OCI-LY7 (cell line): Measurements from ENCODE around the gene DVL1. TPM values are rescaled to one million over a fixed set of nuclear protein-coding genes. Genes with fewer than 3 reads are reported as not detected.

Experiments
- BruUV-seq: library from RNA; stranded (reverse); fragments of 400-500 nt; replicated peaks from 2 replicates; lab custom pipeline; 2021; lab: Mats Ljungman, UMichigan
- CTCF ChIA-PET: fragments of 300-600 bp; sonication (Branson Sonifier 250); formaldehyde crosslinking; loops from one replicate; lab custom pipeline; 2022; ENCODE audit warnings: antibody characterized with exemption; ENCODE audit not compliant: unreplicated experiment; lab: Charles Lee
- POLR2A ChIA-PET: fragments of 300-600 bp; sonication (Branson Sonifier 250); formaldehyde crosslinking; loops from one replicate; lab custom pipeline; 2022; ENCODE audit warnings: antibody characterized with exemption; lab: Charles Lee
- DNase-seq: peaks from one replicate; pipeline ENCODE4 v3.0.0-alpha.2; 2015; ENCODE audit warnings: low spot score
- H2AFZ ChIP-seq: fragments of 200-600 bp; sonication (generic), shearing (Covaris generic); 2 replicates; pipeline ENCODE4 v1.6.1; 2014; ENCODE audit warnings: mild to moderate bottlenecking, antibody characterized with exemption, low read length, moderate library complexity
- H3K27ac ChIP-seq: fragments of 200-600 bp; sonication (generic); 2 replicates; pipeline ENCODE4 v1.5.1; 2014; ENCODE audit warnings: mixed run types, low read depth, mild to moderate bottlenecking, moderate library complexity, low read length, inconsistent platforms; ENCODE audit not compliant: poor library complexity, severe bottlenecking
- H3K36me3 ChIP-seq: fragments of 200-600 bp; sonication (generic); 2 replicates; pipeline ENCODE4 v1.6.1; 2014; ENCODE audit warnings: mild to moderate bottlenecking, antibody characterized with exemption, low read length, moderate library complexity, mixed read lengths; ENCODE audit not compliant: insufficient read depth
- H3K4me1 ChIP-seq: fragments of 200-600 bp; sonication (generic); 2 replicates; pipeline ENCODE4 v1.5.1; 2014; ENCODE audit warnings: mild to moderate bottlenecking, low read length; ENCODE audit not compliant: insufficient read depth, poor library complexity, severe bottlenecking
- H3K4me2 ChIP-seq: fragments of 200-600 bp; sonication (generic); 2 replicates; pipeline ENCODE4 v1.6.1; 2014; ENCODE audit warnings: mild to moderate bottlenecking, low read length
- H3K4me3 ChIP-seq: fragments of 200-600 bp; sonication (generic); 2 replicates; pipeline ENCODE4 v1.5.1; 2014; ENCODE audit warnings: mild to moderate bottlenecking, low read depth, low read length; ENCODE audit not compliant: poor library complexity, severe bottlenecking
- H3K79me2 ChIP-seq: fragments of 200-600 bp; sonication (generic); 2 replicates; pipeline ENCODE4 v1.6.1; 2016; ENCODE audit warnings: low read depth, mild to moderate bottlenecking, low read length, moderate library complexity, mixed read lengths; ENCODE audit not compliant: insufficient read depth
- H3K9me2 ChIP-seq: fragments of 200-600 bp; sonication (generic); 2 replicates; pipeline ENCODE4 v1.6.1; 2016; ENCODE audit warnings: mild to moderate bottlenecking, low read length, mixed read lengths; ENCODE audit not compliant: insufficient read depth
- H3K9me3 ChIP-seq: fragments of 200-600 bp; sonication (generic); 2 replicates; pipeline ENCODE4 v1.6.1; 2014; ENCODE audit warnings: mild to moderate bottlenecking, mixed run types, low read length, mixed read lengths
- H4K20me1 ChIP-seq: fragments of 200-600 bp; sonication (generic); 2 replicates; pipeline ENCODE4 v1.6.1; 2014; ENCODE audit warnings: mild to moderate bottlenecking, antibody characterized with exemption, low read length, moderate library complexity, mixed read lengths; ENCODE audit not compliant: insufficient read depth
- CTCF ChIP-seq: fragments of 200-600 bp; sonication (generic); conservative IDR thresholded peaks from 2 replicates; pipeline ENCODE4 v1.5.1; 2014; ENCODE audit warnings: mild to moderate bottlenecking, antibody characterized with exemption, low read length, moderate library complexity, mixed read lengths
- EZH2phosphoT487 ChIP-seq: fragments of 200-600 bp; sonication (generic); IDR thresholded peaks from 2 replicates; pipeline ENCODE4 v1.6.1; 2018; ENCODE audit warnings: low read depth, borderline replicate concordance, mild to moderate bottlenecking, mixed run types, antibody characterized with exemption, low read length, moderate library complexity, mixed read lengths
- intact Hi-C: fragments of 100-400 bp; cut with micrococcal nuclease; formaldehyde crosslinking; loops from one replicate; pipeline ENCODE4 v1.10.0; 2022; ENCODE audit not compliant: unreplicated experiment
- total RNA-seq, 2 experiments: library from RNA; depleted of rRNA in 1 of 2; stranded (reverse); fragments of >200 nt in 1 of 2; shearing (Covaris generic) in 1 of 2; gene quantifications; 2 replicates each; pipeline ENCODE4 v1.2.3, GENCODE V29; 2014 to 2022

The DVL1 gene
- total RNA-seq, 2 experiments from 2014 or later, result 27.8 to 47.1 TPM

- H3K79me2 ChIP-seq, result no peaks in the 10 kb centered on the region
- H3K27ac ChIP-seq, result no peak overlapping the region
- H3K4me2 ChIP-seq, result no peak overlapping the region
- no peak for DNase-seq
- no TSS peak for BruUV-seq
- H3K9me3 ChIP-seq, result no peaks in the 10 kb centered on the region
- intact Hi-C loops, result no loop called here
- H2AFZ ChIP-seq, result no peak overlapping the region
- POLR2A ChIA-PET, result interaction anchor here (0.6 kb wide), 1 partner anchor 245 kb away, joined by 3 read pairs; no protein-coding TSS in a partner anchor
- H3K4me3 ChIP-seq, result no peak overlapping the region
- H3K9me2 ChIP-seq, result no peaks in the 10 kb centered on the region
- H3K4me1 ChIP-seq, result peaks cover 10% of the 10 kb centered on the region
- CTCF ChIA-PET, result no interaction called here
- no peaks in the 10 kb centered on the region; the same call in 1 of the 2 replicates for H4K20me1 ChIP-seq
- peaks cover 10% of the 10 kb centered on the region for H3K36me3 ChIP-seq
- TF ChIP-seq EZH2phosphoT487 (no peak), CTCF (no peak)
Observed at GRCh38 chr1:1343811-1344421, 5.3 kb downstream of the DVL1 start.

- Histone ChIP-seq H3K4me3 (no peak overlapping the region), H3K27ac (no peak overlapping the region), H2AFZ (no peak overlapping the region), H3K36me3 (peaks cover 10% of the 10 kb centered on the region), H3K4me2 (no peak overlapping the region), H3K79me2 (no peaks in the 10 kb centered on the region), H3K9me2 (no peaks in the 10 kb centered on the region), H4K20me1 (no peaks in the 10 kb centered on the region; the same call in 1 of the 2 replicates), H3K4me1 (peaks cover 1% of the 10 kb centered on the region), H3K9me3 (no peaks in the 10 kb centered on the region)
- intact Hi-C loops, result no loop called here
- no TSS peak for BruUV-seq
- CTCF ChIA-PET, result no interaction called here
- POLR2A ChIA-PET, result no interaction called here
- DNase-seq, result no peak
- TF ChIP-seq EZH2phosphoT487 (no peak), CTCF (no peak)
Observed at GRCh38 chr1:1342584-1343115, 6.6 kb downstream of the DVL1 start.

DNA sequence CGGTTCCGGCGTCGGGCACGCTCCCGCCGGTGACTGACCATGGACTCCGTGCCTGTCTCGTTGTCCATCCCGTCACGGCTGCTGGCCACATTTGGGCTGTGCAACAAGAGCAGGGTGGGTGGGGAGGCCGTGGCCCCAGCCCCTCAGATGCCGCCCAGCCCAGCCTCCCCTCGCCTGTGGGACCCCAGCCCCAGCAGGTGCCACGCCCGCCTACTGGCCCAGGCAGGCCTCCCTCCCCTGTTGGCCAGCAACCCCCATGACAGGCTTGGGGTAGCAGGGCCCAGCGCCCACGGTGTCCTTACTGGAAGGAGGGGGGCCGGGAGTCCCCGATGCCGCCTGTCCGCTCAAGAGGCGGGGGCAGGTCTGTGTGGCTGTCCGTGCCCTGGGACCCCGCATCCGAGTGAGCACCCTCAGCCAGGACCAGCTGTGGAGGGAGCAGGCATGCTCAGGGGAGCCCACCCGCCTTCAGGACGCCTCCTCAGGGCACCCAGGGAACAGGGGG, 7.1 kb downstream of the DVL1 start:
- Histone ChIP-seq H3K4me3 (no peak overlapping the region), H3K9me3 (no peaks in the 10 kb centered on the region), H3K79me2 (no peaks in the 10 kb centered on the region), H3K27ac (no peak overlapping the region), H4K20me1 (no peaks in the 10 kb centered on the region; the same call in 1 of the 2 replicates), H3K4me2 (no peak overlapping the region), H2AFZ (no peak overlapping the region), H3K9me2 (no peaks in the 10 kb centered on the region), H3K36me3 (peaks cover 10% of the 10 kb centered on the region), H3K4me1 (no peaks in the 10 kb centered on the region)
- TF ChIP-seq CTCF, result no peak
- TF ChIP-seq EZH2phosphoT487, result no peak
- CTCF ChIA-PET, result no interaction called here
- no peak for DNase-seq
- POLR2A ChIA-PET, result no interaction called here
- intact Hi-C loops, result no loop called here
- no TSS peak for BruUV-seq
